ENCODE measurements around the gene RER1.

DNA sequence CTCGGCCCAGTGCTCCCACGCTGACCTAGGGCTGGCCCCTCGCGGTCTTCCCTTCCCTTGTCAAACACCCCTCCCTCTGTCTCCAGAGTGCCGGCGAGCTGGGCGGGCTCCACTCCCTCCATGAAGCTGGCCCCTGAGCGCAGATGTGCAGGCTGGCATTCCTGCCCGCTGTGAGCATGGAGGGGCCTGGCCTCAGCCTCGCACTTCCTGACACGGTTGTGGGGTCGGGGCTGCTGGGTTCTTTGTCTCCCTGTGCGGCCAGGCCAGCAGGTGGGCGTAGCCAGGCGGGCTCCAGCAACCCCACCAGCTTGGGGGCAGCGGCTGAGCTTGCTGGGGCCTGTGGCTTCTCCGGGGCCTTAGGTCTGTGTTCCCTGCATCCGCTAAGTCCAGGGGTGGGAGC, 34.9 kb downstream of the RER1 start:
- no peak for TF ChIP-seq CTCF (IDR thresholded peaks at IDR 0.05)
- no peak for TF ChIP-seq POLR2A (IDR thresholded peaks at IDR 0.05)
